HG03159 (cell line): ENCODE data around the gene AIG1.
"Not testable (repeated sequence)": the region's sequence is repeated elsewhere in the genome, so short reads cannot be mapped to it uniquely, and the experiment has no call there.

Source experiments
- ATAC-seq: cut with Tn5 transposase; IDR thresholded peaks from one replicate; pipeline ENCODE4 v1.9.1; 2021; ENCODE audit warnings: mild to moderate bottlenecking, moderate library complexity; ENCODE audit not compliant: unreplicated experiment

The AIG1 gene

GRCh38 chr6:143125864-143126573, 65.3 kb downstream of the AIG1 start:
- ATAC-seq = peak; percentile 18

- peak; percentile 60 for ATAC-seq
Measured at GRCh38 chr6:143126574-143126941, 65.9 kb downstream of the AIG1 start.

GRCh38 chr6:143127941-143128680, 67.4 kb downstream of the AIG1 start:
- no peak for ATAC-seq

GRCh38 chr6:143128681-143129015, 68.0 kb downstream of the AIG1 start:
- ATAC-seq = no peak

- ATAC-seq = no peak
Measured at GRCh38 chr6:143130928-143131327, 70.2 kb downstream of the AIG1 start.

GRCh38 chr6:143135325-143135724, 74.6 kb downstream of the AIG1 start:
- no peak for ATAC-seq

GRCh38 chr6:143135797-143136561, 75.3 kb downstream of the AIG1 start:
- ATAC-seq = no peak

GRCh38 chr6:143136647-143137046, 76.0 kb downstream of the AIG1 start:
- ATAC-seq = no peak

GRCh38 chr6:143139239-143139784, 78.6 kb downstream of the AIG1 start:
- ATAC-seq = no peak

- not testable (repeated sequence) for ATAC-seq
Measured at GRCh38 chr6:143139884-143140283, 79.2 kb downstream of the AIG1 start.

- no peak for ATAC-seq
Measured at GRCh38 chr6:143140767-143141166, 80.1 kb downstream of the AIG1 start.

- ATAC-seq = no peak
Measured at GRCh38 chr6:143141442-143141841, 80.8 kb downstream of the AIG1 start.

- no peak for ATAC-seq
Measured at GRCh38 chr6:143146186-143146851, 85.6 kb downstream of the AIG1 start.

GRCh38 chr6:143149771-143150170, 89.1 kb downstream of the AIG1 start:
- ATAC-seq = no peak

GRCh38 chr6:143150281-143150680, 89.6 kb downstream of the AIG1 start:
- ATAC-seq = no peak

- no peak for ATAC-seq
Measured at GRCh38 chr6:143151381-143151780, 90.7 kb downstream of the AIG1 start.

GRCh38 chr6:143155681-143156080, 95.0 kb downstream of the AIG1 start:
- no peak for ATAC-seq

- ATAC-seq = no peak
Measured at GRCh38 chr6:143157131-143157530, 96.4 kb downstream of the AIG1 start.

GRCh38 chr6:143158113-143158581, 97.5 kb downstream of the AIG1 start:
- no peak for ATAC-seq

GRCh38 chr6:143159001-143159400, 98.3 kb downstream of the AIG1 start:
- no peak for ATAC-seq

GRCh38 chr6:143160015-143160414, 99.3 kb downstream of the AIG1 start:
- ATAC-seq = no peak
